HEK293 (cell line): Measurements from ENCODE around the gene LPA.

Experiments used
- CTCF ChIP-seq: fragments of 450-650 bp; formaldehyde crosslinking; IDR thresholded peaks from 2 replicates; pipeline ENCODE4 v1.5.1; 2016; ENCODE audit warnings: missing biosample characterization, missing genetic modification characterization
- GLI2 ChIP-seq: fragments of 450-650 bp; formaldehyde crosslinking; IDR thresholded peaks from 2 replicates; pipeline ENCODE4; 2017; ENCODE audit warnings: missing biosample characterization, missing genetic modification characterization, low read depth, borderline replicate concordance
- HOXA7 ChIP-seq: sonication (generic); formaldehyde crosslinking; IDR thresholded peaks from 2 replicates; pipeline ENCODE4 v1.8.1; 2022; ENCODE audit warnings: missing genetic modification reagents, borderline replicate concordance
- ZBTB10 ChIP-seq: fragments of 450-650 bp; formaldehyde crosslinking; IDR thresholded peaks from 2 replicates; pipeline ENCODE4 v1.5.1; 2016; ENCODE audit warnings: missing biosample characterization, missing genetic modification characterization
- ZBTB21 ChIP-seq: fragments of 450-650 bp; formaldehyde crosslinking; IDR thresholded peaks from 2 replicates; pipeline ENCODE4 v1.5.1; 2017; ENCODE audit warnings: missing biosample characterization, missing genetic modification characterization
- ZBTB7A ChIP-seq: fragments of 450-650 bp; formaldehyde crosslinking; IDR thresholded peaks from 2 replicates; pipeline ENCODE4 v1.5.1; 2016; ENCODE audit warnings: low read depth, missing biosample characterization, missing genetic modification characterization
- ZFHX2 ChIP-seq: fragments of 450-650 bp; formaldehyde crosslinking; conservative IDR thresholded peaks from 2 replicates; pipeline ENCODE4 v1.5.1; 2016; ENCODE audit warnings: missing biosample characterization, missing genetic modification characterization
- ZNF174 ChIP-seq: fragments of 450-650 bp; formaldehyde crosslinking; IDR thresholded peaks from 2 replicates; pipeline ENCODE4 v1.5.0; 2017; ENCODE audit warnings: missing biosample characterization, mild to moderate bottlenecking, missing genetic modification characterization
- ZNF639 ChIP-seq: fragments of 450-650 bp; formaldehyde crosslinking; IDR thresholded peaks from 2 replicates; pipeline ENCODE4 v1.5.1; 2016; ENCODE audit warnings: missing biosample characterization, missing genetic modification characterization
- ZNF654 ChIP-seq: fragments of 450-650 bp; formaldehyde crosslinking; IDR thresholded peaks from 2 replicates; pipeline ENCODE4 v1.5.1; 2016; ENCODE audit warnings: low read depth, missing biosample characterization, missing genetic modification characterization
- TF ChIP-seq, protein P1 (sequence below): fragments of 450-650 bp; formaldehyde crosslinking; IDR thresholded peaks from 2 replicates; pipeline ENCODE4 v1.5.0; 2017; ENCODE audit warnings: missing biosample characterization, missing genetic modification characterization, borderline replicate concordance

DNA sequence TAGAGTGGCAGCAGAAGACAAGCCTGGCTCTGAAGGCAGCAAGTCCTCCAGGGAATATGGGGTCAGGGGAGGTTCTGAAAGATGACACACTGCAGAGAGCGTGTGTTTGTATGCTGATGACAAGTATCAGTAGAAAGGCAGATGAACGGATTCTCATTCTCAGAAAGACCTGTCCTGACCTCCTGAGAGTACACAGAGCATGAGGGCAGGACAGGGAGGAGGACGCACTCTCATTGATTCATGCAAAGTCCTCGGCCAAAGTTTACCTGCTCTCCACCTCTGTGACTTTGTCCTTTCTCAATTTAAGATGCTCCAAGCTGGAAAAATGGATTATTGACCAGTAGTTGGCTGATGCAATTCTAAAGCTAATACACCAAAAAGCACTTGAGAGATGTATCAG is 156.7 kb downstream of the LPA start:
- TF ChIP-seq ZBTB10 (tag by site-specific recombination) (no peak), CTCF (tag by site-specific recombination) (no peak), ZBTB7A (tag by site-specific recombination) (no peak), ZNF654 (no peak), GLI2 (tag by site-specific recombination) (no peak), ZBTB21 (tag by site-specific recombination) (no peak), ZNF174 (tag by site-specific recombination) (no peak), HOXA7 (CRISPR knock-in tag) (no peak), ZNF639 (tag by site-specific recombination) (no peak), ZFHX2 (tag by site-specific recombination) (no peak)
- TF ChIP-seq, protein P1, sequence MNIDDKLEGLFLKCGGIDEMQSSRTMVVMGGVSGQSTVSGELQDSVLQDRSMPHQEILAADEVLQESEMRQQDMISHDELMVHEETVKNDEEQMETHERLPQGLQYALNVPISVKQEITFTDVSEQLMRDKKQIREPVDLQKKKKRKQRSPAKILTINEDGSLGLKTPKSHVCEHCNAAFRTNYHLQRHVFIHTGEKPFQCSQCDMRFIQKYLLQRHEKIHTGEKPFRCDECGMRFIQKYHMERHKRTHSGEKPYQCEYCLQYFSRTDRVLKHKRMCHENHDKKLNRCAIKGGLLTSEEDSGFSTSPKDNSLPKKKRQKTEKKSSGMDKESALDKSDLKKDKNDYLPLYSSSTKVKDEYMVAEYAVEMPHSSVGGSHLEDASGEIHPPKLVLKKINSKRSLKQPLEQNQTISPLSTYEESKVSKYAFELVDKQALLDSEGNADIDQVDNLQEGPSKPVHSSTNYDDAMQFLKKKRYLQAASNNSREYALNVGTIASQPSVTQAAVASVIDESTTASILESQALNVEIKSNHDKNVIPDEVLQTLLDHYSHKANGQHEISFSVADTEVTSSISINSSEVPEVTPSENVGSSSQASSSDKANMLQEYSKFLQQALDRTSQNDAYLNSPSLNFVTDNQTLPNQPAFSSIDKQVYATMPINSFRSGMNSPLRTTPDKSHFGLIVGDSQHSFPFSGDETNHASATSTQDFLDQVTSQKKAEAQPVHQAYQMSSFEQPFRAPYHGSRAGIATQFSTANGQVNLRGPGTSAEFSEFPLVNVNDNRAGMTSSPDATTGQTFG = no peak
